ENCODE data around the gene ARHGAP26.
"Not testable (repeated sequence)": the region's sequence is repeated elsewhere in the genome, so short reads cannot be mapped to it uniquely, and the experiment has no call there.

ARHGAP26 gene

DNA sequence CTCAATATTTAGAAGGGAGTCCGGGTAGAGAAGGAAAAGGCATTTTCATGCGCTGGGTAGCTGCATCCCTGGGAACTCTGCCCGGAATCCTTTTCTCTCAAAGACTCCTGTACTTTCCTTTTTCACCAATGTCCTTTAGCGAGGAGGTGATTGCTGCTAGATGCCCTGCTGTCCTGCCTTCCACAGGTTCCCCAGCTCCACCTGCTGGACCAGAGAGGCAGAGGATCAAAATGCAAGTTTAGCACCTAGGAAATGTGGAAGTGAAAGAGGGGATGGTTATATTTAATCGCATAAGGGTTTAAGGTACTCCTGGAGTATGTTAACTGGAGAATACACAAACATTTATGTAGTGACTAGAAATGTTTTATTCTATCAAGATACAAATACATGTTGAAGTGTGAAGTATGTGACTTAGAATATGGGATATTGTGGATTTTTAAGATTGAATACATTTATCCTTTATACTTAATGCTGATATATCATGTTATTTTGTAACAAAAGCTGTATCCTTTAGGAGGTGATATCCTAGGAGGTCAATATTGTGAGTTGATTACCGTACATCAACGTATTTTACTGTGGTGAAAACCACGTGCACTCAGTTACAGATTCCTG lies 145.7 kb downstream of the ARHGAP26 start:
- H3K9me3 ChIP-seq (ENCODE audit: control insufficient read depth, low read length): no peaks in the 10 kb centered on the region
- H3K36me3 ChIP-seq (ENCODE audit: control insufficient read depth, insufficient read depth, low read length): no peaks in the 10 kb centered on the region
- H3K4me1 ChIP-seq (ENCODE audit: control insufficient read depth, insufficient read depth, low read length): no peaks in the 10 kb centered on the region
- H3K4me3 ChIP-seq (ENCODE audit: low read length): no peak overlapping the region
- H3K9ac ChIP-seq (ENCODE audit: low read length): no peak overlapping the region
- H3K27me3 ChIP-seq (ENCODE audit: control insufficient read depth, insufficient read depth, low read length): no peaks in the 10 kb centered on the region

DNA sequence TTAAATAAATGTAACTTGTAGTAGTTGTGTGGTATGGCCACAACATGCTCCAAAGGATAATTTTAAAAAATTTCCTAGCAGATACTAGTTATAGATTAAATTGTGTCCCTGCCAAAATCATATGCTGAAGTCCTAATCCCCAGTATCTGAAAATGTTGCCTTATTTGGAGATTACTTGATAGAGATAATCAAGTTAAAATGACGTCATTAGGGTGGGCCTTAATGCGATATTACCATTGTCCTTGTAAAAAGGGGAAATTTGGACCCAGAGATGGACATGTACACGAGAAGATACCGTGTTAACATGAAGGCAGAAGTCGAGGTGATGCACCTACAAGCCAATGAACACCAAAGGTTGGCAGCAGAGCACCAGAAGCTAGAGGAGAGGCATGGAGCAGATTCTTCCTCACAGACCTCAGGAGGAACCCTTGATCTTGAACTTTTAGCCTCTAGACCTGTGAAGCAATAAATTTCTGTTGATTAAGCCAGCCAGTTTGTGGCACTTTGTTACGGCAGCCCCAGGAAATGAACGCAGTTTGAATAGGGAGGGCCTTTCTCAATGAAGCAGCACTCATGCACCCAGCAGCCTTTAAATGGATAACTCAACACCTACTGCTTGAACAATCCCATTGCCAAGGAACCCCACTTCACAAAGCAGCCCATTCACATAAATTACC lies 148.9 kb downstream of the ARHGAP26 start:
- Histone ChIP-seq H3K4me1 (ENCODE audit: control insufficient read depth, insufficient read depth, low read length) (no peaks in the 10 kb centered on the region), H3K36me3 (ENCODE audit: control insufficient read depth, insufficient read depth, low read length) (no peaks in the 10 kb centered on the region), H3K4me3 (ENCODE audit: low read length) (no peak overlapping the region), H3K9me3 (ENCODE audit: control insufficient read depth, low read length) (no peaks in the 10 kb centered on the region), H3K9ac (ENCODE audit: low read length) (no peak overlapping the region), H3K27me3 (ENCODE audit: control insufficient read depth, insufficient read depth, low read length) (no peaks in the 10 kb centered on the region)

DNA sequence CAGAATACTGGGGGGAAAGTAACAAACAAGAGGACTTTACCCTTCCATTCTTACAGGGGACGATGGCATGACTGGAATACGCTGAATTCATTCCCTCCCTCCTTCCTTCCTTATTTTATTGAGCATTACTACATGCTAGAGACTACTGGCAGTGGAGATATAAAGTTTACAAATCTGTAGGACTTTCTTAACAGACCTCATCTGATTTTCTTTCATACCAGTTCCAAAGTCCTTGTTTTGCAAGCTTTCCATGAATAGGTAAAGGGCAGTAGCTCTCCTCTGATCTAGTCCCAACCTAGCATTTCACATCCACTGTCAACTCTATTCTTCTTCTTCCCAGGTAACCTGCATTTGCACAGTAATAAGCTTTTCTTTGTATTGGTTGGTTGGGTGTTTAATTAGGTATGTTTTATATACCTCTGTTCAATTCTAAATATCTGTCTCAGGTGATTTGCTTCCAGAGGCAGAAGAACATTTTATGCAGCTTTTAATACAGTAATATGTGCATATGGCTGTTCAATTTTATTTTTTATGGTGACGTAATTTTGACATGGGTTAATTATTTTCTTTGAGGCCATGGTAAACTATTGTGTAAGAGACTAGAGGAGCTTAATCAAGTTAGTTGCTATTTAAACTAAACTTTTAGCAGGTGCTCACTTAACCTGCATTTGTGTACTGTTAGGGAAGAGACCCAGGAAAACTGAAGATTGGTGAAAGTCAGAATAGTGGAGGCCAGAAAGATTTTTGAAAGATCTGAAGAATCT lies 150.9 kb downstream of the ARHGAP26 start:
- H3K27me3 ChIP-seq (ENCODE audit: control insufficient read depth, insufficient read depth, low read length): no peaks in the 10 kb centered on the region
- H3K36me3 ChIP-seq (ENCODE audit: control insufficient read depth, insufficient read depth, low read length): no peaks in the 10 kb centered on the region
- H3K9me3 ChIP-seq (ENCODE audit: control insufficient read depth, low read length): no peaks in the 10 kb centered on the region
- peaks cover 7% of the 10 kb centered on the region for H3K4me1 ChIP-seq (ENCODE audit: control insufficient read depth, insufficient read depth, low read length)
- no peak overlapping the region for H3K4me3 ChIP-seq (ENCODE audit: low read length)
- no peak overlapping the region for H3K9ac ChIP-seq (ENCODE audit: low read length)

DNA sequence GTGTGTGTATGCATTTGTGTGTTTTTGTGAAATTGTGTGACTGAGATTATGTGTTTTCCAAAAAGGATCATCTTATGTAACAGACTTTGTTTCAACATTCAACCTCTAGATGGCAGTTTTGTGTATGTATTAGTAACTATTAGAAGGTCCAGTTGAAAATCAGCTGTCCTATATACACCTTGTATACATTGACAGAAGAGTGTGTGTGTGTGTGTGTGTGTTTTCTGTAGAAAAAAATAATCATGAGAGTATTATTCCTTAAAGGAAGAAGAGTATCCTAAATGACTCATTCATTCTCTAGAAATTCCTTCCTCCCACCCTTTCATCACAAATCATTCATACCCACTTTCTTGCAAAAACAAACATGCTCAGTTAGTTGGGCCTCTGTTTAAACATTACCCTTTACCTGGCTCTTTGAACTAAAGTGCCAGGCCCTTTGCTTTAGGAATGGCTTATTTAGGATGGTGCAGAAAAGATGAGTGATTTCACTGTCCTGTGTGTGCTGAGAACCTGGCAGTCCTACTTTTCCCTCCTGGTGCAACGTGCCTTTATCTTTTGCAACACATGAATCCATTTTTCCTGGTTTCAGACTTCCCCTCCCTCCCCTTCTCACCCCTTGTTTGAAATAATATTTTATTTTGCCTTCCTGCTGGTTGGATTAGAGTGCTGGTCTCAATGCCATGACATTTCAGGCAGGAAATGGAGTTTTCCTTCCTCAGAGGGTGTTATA lies 152.2 kb downstream of the ARHGAP26 start:
- Histone ChIP-seq H3K4me3 (ENCODE audit: low read length) (no peak overlapping the region), H3K4me1 (ENCODE audit: control insufficient read depth, insufficient read depth, low read length) (peaks cover 9% of the 10 kb centered on the region), H3K9me3 (ENCODE audit: control insufficient read depth, low read length) (no peaks in the 10 kb centered on the region), H3K9ac (ENCODE audit: low read length) (no peak overlapping the region), H3K27me3 (ENCODE audit: control insufficient read depth, insufficient read depth, low read length) (no peaks in the 10 kb centered on the region), H3K36me3 (ENCODE audit: control insufficient read depth, insufficient read depth, low read length) (no peaks in the 10 kb centered on the region)

DNA sequence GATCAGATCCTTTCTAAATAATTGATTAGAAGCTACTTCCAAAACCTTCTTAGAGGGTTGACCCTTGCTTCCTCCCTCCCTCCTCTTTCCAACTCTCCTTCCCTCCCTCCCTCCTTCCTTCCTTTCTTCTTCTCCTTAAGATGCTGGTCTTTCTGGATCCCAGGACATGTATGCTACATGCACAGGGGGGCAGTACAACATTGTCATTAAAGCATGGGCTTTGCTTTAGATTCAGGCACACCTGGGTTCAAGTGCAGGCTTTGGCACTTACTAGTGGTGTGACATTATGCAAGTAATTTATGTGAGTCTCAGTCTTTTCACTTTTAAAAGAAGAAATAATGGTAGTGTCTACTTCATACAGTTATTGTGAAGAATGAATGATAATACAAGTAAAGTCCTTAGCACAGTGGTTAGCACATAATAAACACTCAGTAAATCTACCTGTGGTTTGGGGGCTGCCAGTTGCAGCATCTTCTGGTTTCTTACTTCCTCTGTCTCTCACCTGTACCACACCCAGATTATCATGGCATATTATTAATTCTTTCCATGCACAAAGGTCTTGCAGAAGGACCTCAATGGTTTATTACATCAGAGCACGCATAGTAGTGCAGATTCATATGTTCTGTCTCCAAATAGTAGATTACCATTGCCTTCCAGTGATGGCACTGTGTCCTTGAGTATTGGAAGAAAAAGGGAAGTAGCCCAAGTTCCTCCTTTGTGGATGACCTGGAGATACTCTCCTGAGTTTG lies 154.1 kb downstream of the ARHGAP26 start:
- Histone ChIP-seq H3K27me3 (ENCODE audit: control insufficient read depth, insufficient read depth, low read length) (no peaks in the 10 kb centered on the region), H3K9ac (ENCODE audit: low read length) (no peak overlapping the region), H3K36me3 (ENCODE audit: control insufficient read depth, insufficient read depth, low read length) (no peaks in the 10 kb centered on the region), H3K4me3 (ENCODE audit: low read length) (no peak overlapping the region), H3K9me3 (ENCODE audit: control insufficient read depth, low read length) (no peaks in the 10 kb centered on the region), H3K4me1 (ENCODE audit: control insufficient read depth, insufficient read depth, low read length) (peaks cover 9% of the 10 kb centered on the region)

DNA sequence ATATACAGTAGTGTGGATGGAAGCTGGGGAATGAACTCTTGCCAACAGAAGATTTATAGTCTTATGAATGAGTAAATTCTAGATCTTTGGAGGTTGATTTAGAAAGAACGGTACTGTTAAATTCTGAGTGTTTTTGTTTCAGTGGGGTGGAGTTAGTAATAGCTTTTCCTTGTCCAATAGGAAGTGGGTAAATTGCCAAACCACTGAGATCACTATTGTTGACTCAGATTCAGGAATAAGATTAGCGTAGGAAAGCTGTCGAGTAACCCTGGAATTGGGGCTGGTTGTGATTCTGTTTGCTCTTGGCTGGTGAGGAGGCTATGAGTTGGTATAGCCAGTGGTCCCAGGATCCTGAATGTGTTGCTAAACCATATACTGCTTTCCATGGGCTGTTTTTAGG lies 155.6 kb downstream of the ARHGAP26 start:
- H3K9ac ChIP-seq (ENCODE audit: low read length): no peak overlapping the region

DNA sequence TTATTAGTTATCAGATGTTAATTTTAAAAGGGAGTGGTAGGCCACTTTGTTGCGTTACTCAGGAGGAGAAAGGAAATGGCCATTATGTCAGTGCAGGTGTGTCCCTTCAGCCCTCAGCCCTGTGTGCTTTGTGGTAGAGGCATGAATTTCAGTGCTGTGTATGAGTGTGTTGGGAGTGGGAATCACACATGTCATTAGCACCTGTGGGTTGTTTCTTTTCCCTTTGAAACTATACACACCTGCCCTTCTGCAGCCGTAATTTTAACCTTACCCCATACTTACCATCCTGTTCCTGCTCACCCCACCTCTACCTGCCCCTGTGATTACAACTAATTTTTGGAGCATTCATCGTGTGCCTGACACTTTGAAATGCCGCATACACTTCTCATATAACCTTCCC lies 156.4 kb downstream of the ARHGAP26 start:
- H3K36me3 ChIP-seq (ENCODE audit: control insufficient read depth, insufficient read depth, low read length): no peaks in the 10 kb centered on the region
- peaks cover 9% of the 10 kb centered on the region for H3K4me1 ChIP-seq (ENCODE audit: control insufficient read depth, insufficient read depth, low read length)
- no peak overlapping the region for H3K4me3 ChIP-seq (ENCODE audit: low read length)
- no peaks in the 10 kb centered on the region for H3K9me3 ChIP-seq (ENCODE audit: control insufficient read depth, low read length)
- no peaks in the 10 kb centered on the region for H3K27me3 ChIP-seq (ENCODE audit: control insufficient read depth, insufficient read depth, low read length)
- H3K9ac ChIP-seq (ENCODE audit: low read length): no peak overlapping the region

More for the DNA sequence above, 155.6 kb downstream of the ARHGAP26 start:
- Histone ChIP-seq H3K9me3 (ENCODE audit: control insufficient read depth, low read length) (no peaks in the 10 kb centered on the region), H3K27me3 (ENCODE audit: control insufficient read depth, insufficient read depth, low read length) (no peaks in the 10 kb centered on the region), H3K4me1 (ENCODE audit: control insufficient read depth, insufficient read depth, low read length) (peaks cover 9% of the 10 kb centered on the region), H3K4me3 (ENCODE audit: low read length) (no peak overlapping the region), H3K36me3 (ENCODE audit: control insufficient read depth, insufficient read depth, low read length) (no peaks in the 10 kb centered on the region)

DNA sequence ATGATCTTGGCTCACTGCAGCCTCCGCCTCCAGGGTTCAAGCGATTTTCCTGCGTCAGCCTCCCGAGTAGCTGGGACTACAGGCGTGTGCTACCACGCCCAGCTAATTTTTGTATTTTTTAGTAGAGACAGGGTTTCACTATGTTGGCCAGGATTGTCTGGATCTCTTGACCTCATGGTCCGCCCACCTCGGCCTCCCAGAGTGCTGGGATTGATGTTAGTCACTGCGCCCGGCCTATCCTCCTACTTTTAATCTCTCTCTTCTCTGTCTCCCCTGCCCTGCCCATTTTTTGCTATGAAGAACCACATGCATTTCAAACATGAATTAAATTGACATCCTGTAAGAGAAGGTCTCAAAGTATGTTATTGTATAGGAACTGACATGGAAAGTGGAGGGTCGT lies 158.8 kb downstream of the ARHGAP26 start:
- not testable (repeated sequence) for H3K4me3 ChIP-seq (ENCODE audit: low read length); H3K36me3 ChIP-seq (ENCODE audit: control insufficient read depth, insufficient read depth, low read length); H3K9ac ChIP-seq (ENCODE audit: low read length); H3K27me3 ChIP-seq (ENCODE audit: control insufficient read depth, insufficient read depth, low read length); H3K9me3 ChIP-seq (ENCODE audit: control insufficient read depth, low read length); H3K4me1 ChIP-seq (ENCODE audit: control insufficient read depth, insufficient read depth, low read length)

DNA sequence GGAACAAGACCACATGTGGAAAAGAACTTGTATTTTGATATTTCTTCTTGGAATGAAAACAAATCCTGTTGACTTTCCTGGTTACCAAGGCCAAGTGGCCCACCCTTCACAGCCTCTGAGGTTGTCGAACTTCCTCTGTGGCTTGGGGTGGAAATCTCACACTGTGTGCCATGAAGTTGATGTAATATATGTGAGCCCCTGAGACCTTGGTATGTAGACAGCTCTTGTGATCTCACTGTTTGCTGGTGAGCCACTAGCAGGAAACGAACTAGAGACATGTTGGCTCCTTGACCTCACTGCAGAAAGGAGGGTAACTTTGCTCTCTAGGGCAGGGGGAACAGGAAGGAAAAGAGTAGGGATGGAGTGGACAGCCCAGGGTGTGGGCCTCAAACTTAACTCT lies 159.4 kb downstream of the ARHGAP26 start:
- Histone ChIP-seq H3K27me3 (ENCODE audit: control insufficient read depth, insufficient read depth, low read length) (no peaks in the 10 kb centered on the region), H3K36me3 (ENCODE audit: control insufficient read depth, insufficient read depth, low read length) (no peaks in the 10 kb centered on the region), H3K9ac (ENCODE audit: low read length) (no peak overlapping the region), H3K4me1 (ENCODE audit: control insufficient read depth, insufficient read depth, low read length) (peaks cover 9% of the 10 kb centered on the region), H3K4me3 (ENCODE audit: low read length) (no peak overlapping the region), H3K9me3 (ENCODE audit: control insufficient read depth, low read length) (no peaks in the 10 kb centered on the region)

DNA sequence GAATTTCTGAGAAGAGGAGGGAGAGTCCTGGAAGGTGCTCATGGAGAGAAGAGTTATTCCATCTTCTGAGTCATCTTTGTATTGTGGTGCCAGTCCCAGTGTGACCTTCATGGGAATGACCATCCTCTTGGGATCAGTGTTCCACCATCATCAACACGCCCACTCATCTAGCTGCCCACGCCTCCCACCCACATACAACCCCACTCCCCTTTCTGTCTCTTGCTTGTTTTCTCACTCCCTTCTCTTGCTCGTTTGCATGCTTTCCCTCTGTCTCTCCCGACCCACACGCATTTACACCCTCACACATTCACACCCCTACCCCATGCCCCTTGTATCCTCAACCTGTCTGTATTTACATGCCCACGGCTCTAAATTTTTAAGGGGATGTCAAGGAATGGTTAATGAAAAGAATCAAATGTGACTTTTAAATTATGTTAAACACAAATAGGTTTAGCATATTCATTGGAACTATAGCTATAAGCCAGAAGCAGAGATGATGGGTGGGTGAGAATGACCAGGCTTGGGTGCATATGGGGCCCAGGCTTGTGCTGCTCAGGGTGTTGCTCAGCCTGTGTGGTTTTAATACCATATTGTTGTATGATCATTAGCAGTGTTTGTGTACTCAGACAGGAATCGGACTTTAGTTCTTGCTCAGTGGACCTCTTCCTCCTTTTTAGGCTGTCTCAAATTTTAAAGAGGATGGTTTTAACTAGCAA lies 160.4 kb downstream of the ARHGAP26 start:
- Histone ChIP-seq H3K4me1 (ENCODE audit: control insufficient read depth, insufficient read depth, low read length) (peaks cover 7% of the 10 kb centered on the region), H3K27me3 (ENCODE audit: control insufficient read depth, insufficient read depth, low read length) (no peaks in the 10 kb centered on the region), H3K9ac (ENCODE audit: low read length) (no peak overlapping the region), H3K9me3 (ENCODE audit: control insufficient read depth, low read length) (no peaks in the 10 kb centered on the region), H3K4me3 (ENCODE audit: low read length) (no peak overlapping the region), H3K36me3 (ENCODE audit: control insufficient read depth, insufficient read depth, low read length) (no peaks in the 10 kb centered on the region)
